Kidney epithelial cell (primary cell): ENCODE results near the gene CTAG1B. TPM values are rescaled to one million over a fixed set of nuclear protein-coding genes. Genes with fewer than 3 reads are reported as not detected.
"Not testable (repeated sequence)": the region's sequence is repeated elsewhere in the genome, so short reads cannot be mapped to it uniquely, and the experiment has no call there.

Experiments used
- DNase-seq: peaks from one replicate; pipeline ENCODE4 v3.0.0-alpha.2; 2010; ENCODE audit warnings: low read depth
- H3K27me3 ChIP-seq: 2 replicates; pipeline ENCODE4 v1.6.0; 2011; ENCODE audit warnings: low read length; ENCODE audit not compliant: control insufficient read depth, insufficient read depth
- H3K36me3 ChIP-seq: 2 replicates; pipeline ENCODE4 v1.5.1; 2011; ENCODE audit warnings: low read length; ENCODE audit not compliant: control insufficient read depth, insufficient read depth
- H3K4me3 ChIP-seq: 2 replicates; pipeline ENCODE4 v1.5.1; 2011; ENCODE audit warnings: low read depth, mild to moderate bottlenecking, control low read depth, low read length
- CTCF ChIP-seq: IDR thresholded peaks from 2 replicates; pipeline ENCODE4 v1.5.1; 2011; ENCODE audit warnings: mild to moderate bottlenecking, moderate library complexity, low read length, control low read depth, inconsistent platforms; ENCODE audit not compliant: insufficient read depth, poor library complexity, severe bottlenecking
- total RNA-seq: library from RNA; depleted of rRNA; stranded (reverse); fragments of >200 nt; gene quantifications from 2 replicates; pipeline ENCODE4 v1.2.3, GENCODE V29; 2015

CTAG1B gene
- not detected in 2 replicates for total RNA-seq

GRCh38 chrX:154619182-154619581 is at the start of gene CTAG1B:
Gene CTAG1B (minus strand): TSS chrX:154619282. CDS start chrX:154619218, 64 bp downstream.
- not testable (repeated sequence) for H3K36me3 ChIP-seq, H3K4me3 ChIP-seq, H3K27me3 ChIP-seq, DNase-seq

GRCh38 chrX:154661899-154662298 is 42.8 kb upstream of the CTAG1B start:
- Histone ChIP-seq H3K4me3 (no peak overlapping the region), H3K27me3 (no peaks in the 10 kb centered on the region), H3K36me3 (no peaks in the 10 kb centered on the region)
- DNase-seq, result no peak
- TF ChIP-seq CTCF, result no peak

- H3K36me3 ChIP-seq, result no peaks in the 10 kb centered on the region
- no peak for TF ChIP-seq CTCF
- H3K4me3 ChIP-seq, result no peak overlapping the region
- no peak for DNase-seq
- H3K27me3 ChIP-seq, result no peaks in the 10 kb centered on the region
Observed at GRCh38 chrX:154661170-154661569, 42.1 kb upstream of the CTAG1B start.

- no peaks in the 10 kb centered on the region for H3K36me3 ChIP-seq
- TF ChIP-seq CTCF, result no peak
- DNase-seq, result no peak
- H3K4me3 ChIP-seq, result no peak overlapping the region
- no peaks in the 10 kb centered on the region for H3K27me3 ChIP-seq
Observed at GRCh38 chrX:154660541-154660940, 41.5 kb upstream of the CTAG1B start.

GRCh38 chrX:154658957-154659356 is 39.9 kb upstream of the CTAG1B start:
- DNase-seq, result no peak
- no peak overlapping the region for H3K4me3 ChIP-seq
- no peaks in the 10 kb centered on the region for H3K27me3 ChIP-seq
- no peaks in the 10 kb centered on the region for H3K36me3 ChIP-seq
- TF ChIP-seq CTCF, result no peak

- TF ChIP-seq CTCF, result no peak
- no peaks in the 10 kb centered on the region for H3K36me3 ChIP-seq
- H3K27me3 ChIP-seq, result no peaks in the 10 kb centered on the region
- no peak for DNase-seq
- H3K4me3 ChIP-seq, result no peak overlapping the region
Observed at GRCh38 chrX:154658187-154658586, 39.1 kb upstream of the CTAG1B start.
